ENCODE data around the gene TAS2R41. TPM values are rescaled to one million over a fixed set of nuclear protein-coding genes. Genes with fewer than 3 reads are reported as not detected.

Gene TAS2R41
- total RNA-seq, 1 experiment from 2014 or later, result not detected

- no peak overlapping the region for H3K4me3 Mint-ChIP-seq
- Histone ChIP-seq H3T11ph (ENCODE audit: low read length) (no peak overlapping the region), H4K5ac (ENCODE audit: insufficient read length, low read depth, low read length) (no peak overlapping the region), H3K56ac (ENCODE audit: insufficient read length, low read depth, low read length) (no peak overlapping the region), H4K20me1 (ENCODE audit: control insufficient read depth, insufficient read depth, insufficient read length) (no peaks in the 10 kb centered on the region), H3K27ac (ENCODE audit: insufficient read length, low read depth, low read length) (no peak overlapping the region), H2BK12ac (ENCODE audit: insufficient read length, low read depth, low read length) (no peak overlapping the region), H3K23me2 (ENCODE audit: insufficient read length, low read depth, low read length, poor library complexity, severe bottlenecking) (no peaks in the 10 kb centered on the region), H3K18ac (ENCODE audit: insufficient read length, low read depth, low read length) (no peak overlapping the region), H3K9ac (ENCODE audit: extremely low read depth, insufficient read length, low read length) (no peak overlapping the region), H2BK120ac (ENCODE audit: low read depth, low read length, poor library complexity, severe bottlenecking) (no peak overlapping the region), H3K79me1 (ENCODE audit: insufficient read depth, low read depth, low read length, poor library complexity, severe bottlenecking) (no peaks in the 10 kb centered on the region), H2AK5ac (ENCODE audit: insufficient read length, low read length) (no peak overlapping the region), H2BK15ac (ENCODE audit: low read depth, low read length) (no peak overlapping the region), H3K4ac (ENCODE audit: low read depth, low read length) (no peak overlapping the region), H4K91ac (ENCODE audit: insufficient read length, low read depth, low read length) (no peak overlapping the region), H4K8ac (replicated peaks; ENCODE audit: insufficient read length, low read depth, low read length) (no peak overlapping the region), H2BK20ac (ENCODE audit: low read depth, low read length, poor library complexity, severe bottlenecking) (no peak overlapping the region), H3K4me2 (ENCODE audit: insufficient read depth, insufficient read length, low read length) (no peak overlapping the region), H3K27me3 (ENCODE audit: insufficient read depth, low read length) (no peaks in the 10 kb centered on the region), H3K9me3 (ENCODE audit: control insufficient read depth, low read depth, low read length) (peaks cover 7% of the 10 kb centered on the region), H2AFZ (ENCODE audit: low read length) (no peak overlapping the region), H2BK5ac (ENCODE audit: insufficient read length, low read length) (no peak overlapping the region), H3K4me1 (ENCODE audit: insufficient read depth, low read length) (no peaks in the 10 kb centered on the region), H3K14ac (ENCODE audit: insufficient read depth, low read length) (no peak overlapping the region), H3K23ac (ENCODE audit: insufficient read length, low read depth, low read length) (no peak overlapping the region), H3K79me2 (ENCODE audit: insufficient read depth, low read length) (no peaks in the 10 kb centered on the region)
- H3K27me3 Mint-ChIP-seq (ENCODE audit: low read depth), result no peaks in the 10 kb centered on the region; the same call in 1 of the 2 replicates
- DNase-seq, result no peak
- peaks cover 0 to 22% (median 6%) of the 10 kb centered on the region in 3 experiments; a peak in 5 of 7 replicates for H3K36me3 Mint-ChIP-seq (ENCODE audit: insufficient read depth in 1 of 3, low read depth in 3 of 3)
- H3K9me3 Mint-ChIP-seq, result peaks cover 11 to 24% of the 10 kb centered on the region in 2 experiments
- H3K27ac Mint-ChIP-seq, result no peak overlapping the region
- TF ChIP-seq CTCF (conservative IDR thresholded peaks at IDR 0.05), result no peak
- H3K4me1 Mint-ChIP-seq, result peaks cover 2 to 3% of the 10 kb centered on the region in 2 experiments; a peak in 2 of 4 replicates
- no CpG with 5 or more reads among the region's 4 CpGs for WGBS (ENCODE audit: extremely low coverage, insufficient read length, low lambda C conversion rate)
Observed at GRCh38 chr7:143460271-143460979, 17.2 kb upstream of the TAS2R41 start.
